ENCODE data around the gene SLC22A2. TPM values are rescaled to one million over a fixed set of nuclear protein-coding genes. Genes with fewer than 3 reads are reported as not detected.

The SLC22A2 gene
- total RNA-seq, 2 donors from 2014 or later = not detected

DNA sequence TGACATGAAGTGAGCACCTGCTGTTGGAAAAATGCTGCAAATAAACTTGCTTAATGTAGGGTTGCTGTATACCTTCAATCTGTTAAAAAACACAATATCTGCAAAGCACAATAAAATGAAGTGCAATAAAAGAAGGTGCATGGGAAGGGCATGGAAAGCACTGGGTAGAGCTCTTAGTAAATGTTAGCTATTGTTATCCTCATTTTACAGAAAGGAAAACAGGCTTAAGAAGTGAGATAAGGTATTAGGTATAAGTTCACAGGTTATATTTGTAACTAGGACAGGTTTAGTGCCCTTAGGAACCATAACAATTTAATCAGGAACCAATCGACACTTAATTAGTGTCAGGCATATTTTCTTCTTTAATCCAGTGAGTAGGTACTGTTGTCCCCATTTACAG, 36.7 kb downstream of the SLC22A2 start:
- peaks cover 18% of the 10 kb centered on the region for H3K27me3 Mint-ChIP-seq
- no peaks in the 10 kb centered on the region for H3K36me3 Mint-ChIP-seq (ENCODE audit: low read depth)
- H3K27ac Mint-ChIP-seq = no peak overlapping the region
- ATAC-seq (replicated peaks) = no peak
- no peak overlapping the region for H3K4me3 Mint-ChIP-seq
- no peaks in the 10 kb centered on the region for H3K4me1 Mint-ChIP-seq
- no peaks in the 10 kb centered on the region for H3K9me3 Mint-ChIP-seq

DNA sequence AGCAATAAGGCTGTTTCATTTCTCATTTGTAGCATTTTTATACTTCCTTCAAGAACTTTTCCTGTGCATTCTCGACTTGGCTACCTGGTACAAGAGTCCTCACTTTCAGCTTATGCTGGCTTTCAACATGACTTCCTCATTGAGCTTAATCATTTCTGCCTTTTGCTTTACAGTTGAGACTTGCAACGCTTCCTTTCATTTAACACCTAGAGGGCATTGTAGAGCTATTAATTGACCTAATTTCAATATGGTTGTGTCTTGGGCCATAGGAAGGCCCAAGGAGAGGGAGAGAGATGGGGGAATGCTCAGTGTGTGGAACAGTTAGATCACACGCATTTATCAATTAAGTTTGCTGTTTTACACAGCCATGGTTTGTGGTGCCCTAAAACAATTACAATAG, 37.2 kb downstream of the SLC22A2 start:
- Mint-ChIP-seq H3K9me3 (no peaks in the 10 kb centered on the region), H3K4me3 (no peak overlapping the region), H3K27ac (no peak overlapping the region), H3K4me1 (no peaks in the 10 kb centered on the region), H3K36me3 (ENCODE audit: low read depth) (no peaks in the 10 kb centered on the region), H3K27me3 (peaks cover 18% of the 10 kb centered on the region)
- no peak for ATAC-seq (replicated peaks)

DNA sequence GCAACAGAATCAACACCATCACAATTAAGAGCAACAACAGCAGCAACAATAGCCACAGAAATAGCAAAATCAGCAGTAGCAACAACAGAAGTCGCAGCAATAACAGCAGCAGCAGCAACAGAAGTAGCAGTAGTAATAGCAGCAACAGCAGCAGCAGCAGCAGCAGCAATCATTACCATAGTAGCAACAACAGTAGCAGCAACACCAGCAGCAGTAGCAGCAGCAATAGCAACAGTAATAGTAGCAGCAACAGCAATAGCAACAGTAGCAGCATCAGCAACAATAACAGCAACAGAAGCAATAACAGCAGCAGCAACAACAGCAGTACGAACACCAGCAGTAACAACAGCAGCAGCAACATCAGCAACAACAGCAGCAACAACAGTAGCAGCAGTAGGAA, 39.8 kb downstream of the SLC22A2 start:
- no peak overlapping the region for H3K27ac Mint-ChIP-seq
- no peak overlapping the region for H3K4me3 Mint-ChIP-seq
- no peaks in the 10 kb centered on the region for H3K9me3 Mint-ChIP-seq
- H3K27me3 Mint-ChIP-seq = peaks cover 28% of the 10 kb centered on the region
- H3K4me1 Mint-ChIP-seq = no peaks in the 10 kb centered on the region
- no peak for ATAC-seq (replicated peaks)
- H3K36me3 Mint-ChIP-seq (ENCODE audit: low read depth) = no peaks in the 10 kb centered on the region

DNA sequence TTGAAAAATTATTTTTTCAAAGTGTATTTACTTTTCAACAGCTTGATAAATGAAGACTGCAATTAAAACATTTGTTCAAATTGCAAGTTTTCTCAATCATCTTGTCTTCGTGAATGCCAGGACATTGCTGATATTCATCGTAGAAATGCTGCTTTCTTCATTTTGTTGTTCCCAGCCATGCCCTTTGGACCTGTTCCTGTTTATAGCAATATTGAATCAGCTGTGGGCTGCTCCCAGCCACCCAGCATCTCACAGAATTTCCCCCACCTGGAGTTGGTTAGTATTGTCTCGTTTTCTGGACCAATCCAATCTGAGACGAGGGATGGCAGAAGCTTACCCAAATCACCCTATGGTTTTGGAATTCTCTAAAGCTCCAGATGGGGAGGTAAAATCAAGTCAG, 40.8 kb downstream of the SLC22A2 start:
- no peaks in the 10 kb centered on the region for H3K4me1 Mint-ChIP-seq
- no peak for ATAC-seq (replicated peaks)
- peaks cover 36% of the 10 kb centered on the region for H3K27me3 Mint-ChIP-seq
- H3K4me3 Mint-ChIP-seq = no peak overlapping the region
- no peaks in the 10 kb centered on the region for H3K9me3 Mint-ChIP-seq
- no peak overlapping the region for H3K27ac Mint-ChIP-seq
- no peaks in the 10 kb centered on the region for H3K36me3 Mint-ChIP-seq (ENCODE audit: low read depth)

DNA sequence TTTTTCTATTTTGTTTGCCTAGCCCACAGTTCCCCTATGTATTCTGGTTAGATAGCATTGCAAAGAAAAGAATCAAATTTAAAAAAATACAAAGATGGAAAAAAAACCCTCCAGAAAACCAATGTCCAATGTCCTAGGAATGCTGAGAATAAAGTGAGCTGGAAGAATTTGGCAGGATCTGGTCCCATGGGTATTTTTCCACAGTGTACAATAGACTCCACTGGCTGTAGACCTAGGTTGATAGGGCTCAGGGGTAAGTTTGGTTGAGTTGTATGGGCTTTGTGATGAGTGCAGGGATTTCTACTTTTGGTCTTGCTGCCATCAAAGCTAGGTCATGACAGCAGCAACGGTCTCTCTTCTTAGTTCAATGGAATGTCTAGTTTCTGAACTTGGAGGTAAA, 41.5 kb downstream of the SLC22A2 start:
- H3K27me3 Mint-ChIP-seq = peaks cover 42% of the 10 kb centered on the region
- no peak overlapping the region for H3K27ac Mint-ChIP-seq
- no peaks in the 10 kb centered on the region for H3K4me1 Mint-ChIP-seq

DNA sequence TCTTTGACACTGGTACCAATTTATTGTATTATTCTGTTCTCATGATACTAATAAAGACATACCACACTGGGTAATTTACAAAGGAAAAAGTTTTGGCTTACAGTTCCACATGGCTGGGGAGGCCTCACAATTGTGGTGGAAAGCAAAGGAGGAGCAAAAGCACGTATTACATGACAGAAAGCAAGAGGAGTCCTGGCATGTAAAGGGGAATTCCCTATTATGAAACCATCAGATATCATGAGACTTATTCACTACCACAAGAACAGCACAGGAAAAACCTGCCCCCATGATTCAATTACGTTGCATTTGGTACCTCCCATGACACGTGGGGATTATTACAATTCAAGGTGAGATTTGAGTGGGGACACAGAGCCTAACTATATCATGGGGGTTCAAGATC, 43.4 kb downstream of the SLC22A2 start:
- Mint-ChIP-seq H3K27ac (no peak overlapping the region), H3K4me1 (no peaks in the 10 kb centered on the region), H3K36me3 (ENCODE audit: low read depth) (no peaks in the 10 kb centered on the region), H3K4me3 (no peak overlapping the region), H3K9me3 (no peaks in the 10 kb centered on the region), H3K27me3 (peaks cover 55% of the 10 kb centered on the region)
- ATAC-seq (replicated peaks) = peak; percentile 89

More for the DNA sequence above, 41.5 kb downstream of the SLC22A2 start:
- no peak for ATAC-seq (replicated peaks)
- no peaks in the 10 kb centered on the region for H3K36me3 Mint-ChIP-seq (ENCODE audit: low read depth)
- H3K9me3 Mint-ChIP-seq = no peaks in the 10 kb centered on the region
- H3K4me3 Mint-ChIP-seq = no peak overlapping the region

DNA sequence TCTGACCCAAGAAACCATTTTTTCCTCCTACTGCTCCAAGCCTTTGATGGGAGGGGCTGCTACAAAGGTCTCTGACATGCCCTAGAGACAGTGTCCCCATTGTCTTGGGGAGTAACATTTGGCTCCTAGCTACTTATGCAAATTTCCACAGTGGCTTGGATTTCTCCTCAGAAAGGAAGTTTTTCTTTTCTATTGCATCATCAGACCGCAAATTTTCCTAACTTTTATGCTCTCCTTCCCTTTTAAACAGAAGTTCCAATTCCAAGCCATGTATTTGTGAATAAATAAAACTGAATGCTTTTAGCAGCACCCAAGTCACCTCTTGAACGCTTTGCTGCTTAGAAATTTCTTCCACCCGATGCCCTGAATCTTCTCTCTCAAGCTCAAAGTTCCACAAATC, 51.0 kb downstream of the SLC22A2 start:
- Mint-ChIP-seq H3K27me3 (peaks cover 28% of the 10 kb centered on the region), H3K4me1 (no peaks in the 10 kb centered on the region), H3K9me3 (peaks cover 10% of the 10 kb centered on the region), H3K36me3 (ENCODE audit: low read depth) (no peaks in the 10 kb centered on the region), H3K27ac (no peak overlapping the region), H3K4me3 (no peak overlapping the region)
- no peak for ATAC-seq (replicated peaks)

DNA sequence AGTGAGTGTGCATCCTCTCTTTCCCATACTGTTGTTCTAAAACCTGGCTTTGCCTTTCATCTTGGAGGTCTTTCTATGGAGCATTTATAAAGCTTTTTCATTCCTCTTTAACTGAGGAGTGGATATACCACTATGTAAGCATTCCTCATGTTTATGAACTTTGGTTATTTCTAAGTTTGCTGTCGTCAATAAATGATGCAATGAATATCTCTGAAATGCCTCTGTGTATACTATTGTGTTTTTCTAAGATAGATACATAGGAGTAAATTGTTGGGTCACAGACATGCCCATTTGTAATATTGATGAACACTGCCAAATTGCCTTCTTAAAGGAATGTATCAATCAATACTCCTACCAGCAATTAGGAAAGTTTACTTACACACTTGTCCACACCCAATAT, 53.9 kb downstream of the SLC22A2 start:
- no peak overlapping the region for H3K4me3 Mint-ChIP-seq
- H3K36me3 Mint-ChIP-seq (ENCODE audit: low read depth) = no peaks in the 10 kb centered on the region
- ATAC-seq (replicated peaks) = no peak
- H3K9me3 Mint-ChIP-seq = peaks cover 10% of the 10 kb centered on the region
- no peaks in the 10 kb centered on the region for H3K4me1 Mint-ChIP-seq
- no peak overlapping the region for H3K27ac Mint-ChIP-seq
- H3K27me3 Mint-ChIP-seq = peaks cover 27% of the 10 kb centered on the region

DNA sequence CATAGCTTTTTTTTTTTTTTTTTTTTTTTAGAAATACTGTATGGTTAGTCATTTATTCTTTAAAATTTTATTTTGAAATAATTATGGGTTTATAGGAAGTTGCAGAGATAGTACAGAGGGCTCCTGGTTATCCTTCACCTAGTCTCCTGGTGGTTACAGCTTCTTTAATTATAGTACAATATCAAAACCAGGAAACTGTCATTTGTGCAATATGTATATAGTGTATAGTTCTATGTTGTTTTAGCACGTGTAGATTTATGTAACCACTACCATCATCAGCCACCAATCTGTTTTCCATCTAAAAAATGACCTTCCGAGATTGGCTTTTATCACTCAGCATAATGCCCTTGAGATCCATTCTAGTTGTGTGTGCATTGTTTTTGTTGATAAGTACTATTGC, 54.7 kb downstream of the SLC22A2 start:
- Mint-ChIP-seq H3K27me3 (peaks cover 26% of the 10 kb centered on the region), H3K27ac (no peak overlapping the region), H3K36me3 (ENCODE audit: low read depth) (no peaks in the 10 kb centered on the region), H3K4me3 (no peak overlapping the region), H3K9me3 (peaks cover 10% of the 10 kb centered on the region), H3K4me1 (no peaks in the 10 kb centered on the region)
- ATAC-seq (replicated peaks) = no peak

DNA sequence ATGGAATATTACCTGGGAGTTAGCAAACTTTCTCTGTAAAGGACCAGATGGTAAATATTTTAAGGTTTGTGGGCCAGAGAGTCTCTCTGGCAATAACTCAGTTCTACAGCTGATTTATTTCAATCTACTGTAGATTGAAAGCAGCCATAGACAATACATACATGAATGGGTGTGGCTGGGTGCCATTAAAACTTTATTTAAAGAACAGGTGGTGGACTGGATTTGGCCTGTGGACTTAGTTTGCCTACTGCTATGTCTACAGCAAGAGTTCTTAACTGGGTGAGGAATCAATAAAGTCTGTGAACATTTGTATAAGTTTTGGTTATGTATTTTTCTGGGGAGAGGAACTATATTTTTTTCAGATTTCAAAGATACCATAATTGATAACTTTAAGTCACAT, 55.1 kb downstream of the SLC22A2 start:
- peaks cover 22% of the 10 kb centered on the region for H3K27me3 Mint-ChIP-seq
- H3K4me3 Mint-ChIP-seq = no peak overlapping the region
- H3K9me3 Mint-ChIP-seq = peaks cover 9% of the 10 kb centered on the region
- no peaks in the 10 kb centered on the region for H3K36me3 Mint-ChIP-seq (ENCODE audit: low read depth)
- H3K27ac Mint-ChIP-seq = no peak overlapping the region
- ATAC-seq (replicated peaks) = no peak
- no peaks in the 10 kb centered on the region for H3K4me1 Mint-ChIP-seq

DNA sequence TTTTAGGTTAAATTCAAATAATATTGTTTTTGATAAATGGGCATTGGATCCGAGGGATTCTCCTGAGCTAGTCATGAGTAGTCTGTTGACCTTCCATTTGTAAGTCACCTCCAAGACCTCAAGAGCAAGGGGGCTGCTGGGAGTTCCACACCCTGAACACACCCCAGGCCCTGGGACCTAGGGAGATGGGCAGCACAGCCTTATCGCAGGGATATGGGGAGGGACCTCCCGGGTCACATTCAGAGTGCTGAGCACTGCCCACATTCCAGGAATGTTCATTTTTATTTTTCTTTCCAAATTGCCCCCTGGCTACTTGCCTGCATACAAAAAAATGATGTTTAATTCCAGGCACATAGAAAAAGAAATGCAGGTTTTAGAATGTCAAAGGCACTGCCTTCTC, 55.5 kb downstream of the SLC22A2 start:
- Mint-ChIP-seq H3K27me3 (peaks cover 19% of the 10 kb centered on the region), H3K36me3 (ENCODE audit: low read depth) (no peaks in the 10 kb centered on the region), H3K27ac (no peak overlapping the region), H3K4me3 (no peak overlapping the region), H3K4me1 (no peaks in the 10 kb centered on the region), H3K9me3 (peaks cover 4% of the 10 kb centered on the region)
- ATAC-seq (replicated peaks) = no peak

DNA sequence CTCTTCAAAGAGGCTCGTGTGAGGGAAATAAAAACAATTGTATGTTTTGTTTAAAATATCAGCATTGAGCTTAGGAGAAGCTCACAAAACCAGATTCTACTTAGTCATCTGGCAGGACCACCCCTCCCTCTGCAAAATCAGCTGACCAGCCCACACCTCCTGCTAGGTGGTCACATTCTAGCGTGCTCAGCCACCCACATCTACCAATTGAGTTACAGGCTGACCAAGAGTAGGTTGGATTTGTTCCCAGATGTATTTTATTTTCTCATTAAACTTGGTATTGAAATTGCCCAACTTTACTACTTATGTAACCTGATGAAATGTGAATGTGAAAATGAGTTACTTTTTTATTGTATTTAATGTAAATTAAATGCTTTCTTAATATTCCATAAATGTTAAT, 56.2 kb downstream of the SLC22A2 start:
- Mint-ChIP-seq H3K4me3 (no peak overlapping the region), H3K4me1 (no peaks in the 10 kb centered on the region)

DNA sequence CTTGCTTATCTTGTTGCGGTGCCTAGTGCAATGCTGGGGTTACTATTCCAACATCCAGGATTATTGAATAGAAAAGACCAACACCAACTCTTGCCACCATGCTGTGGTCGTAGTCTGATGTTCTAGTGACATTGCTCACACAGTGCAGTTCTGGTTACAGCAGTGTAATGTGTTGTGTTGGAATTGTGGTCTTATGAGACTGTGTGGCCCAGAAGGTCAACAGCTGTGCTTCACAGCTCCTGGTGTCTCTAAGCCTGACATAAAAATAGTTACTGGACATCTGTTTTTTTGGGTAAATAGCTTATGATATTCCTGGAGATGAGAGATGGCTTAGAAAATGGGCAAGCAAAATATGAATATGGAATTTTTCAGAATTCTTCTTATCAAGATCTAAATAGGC, 57.6 kb downstream of the SLC22A2 start:
- ATAC-seq (replicated peaks) = no peak
- no peaks in the 10 kb centered on the region for H3K36me3 Mint-ChIP-seq (ENCODE audit: low read depth)
- peaks cover 15% of the 10 kb centered on the region for H3K27me3 Mint-ChIP-seq
- no peak overlapping the region for H3K27ac Mint-ChIP-seq
- H3K9me3 Mint-ChIP-seq = no peaks in the 10 kb centered on the region
- no peak overlapping the region for H3K4me3 Mint-ChIP-seq
- H3K4me1 Mint-ChIP-seq = no peaks in the 10 kb centered on the region

More for the DNA sequence above, 56.2 kb downstream of the SLC22A2 start:
- no peak for ATAC-seq (replicated peaks)
- Mint-ChIP-seq H3K27ac (no peak overlapping the region), H3K27me3 (peaks cover 15% of the 10 kb centered on the region), H3K36me3 (ENCODE audit: low read depth) (no peaks in the 10 kb centered on the region), H3K9me3 (no peaks in the 10 kb centered on the region)

DNA sequence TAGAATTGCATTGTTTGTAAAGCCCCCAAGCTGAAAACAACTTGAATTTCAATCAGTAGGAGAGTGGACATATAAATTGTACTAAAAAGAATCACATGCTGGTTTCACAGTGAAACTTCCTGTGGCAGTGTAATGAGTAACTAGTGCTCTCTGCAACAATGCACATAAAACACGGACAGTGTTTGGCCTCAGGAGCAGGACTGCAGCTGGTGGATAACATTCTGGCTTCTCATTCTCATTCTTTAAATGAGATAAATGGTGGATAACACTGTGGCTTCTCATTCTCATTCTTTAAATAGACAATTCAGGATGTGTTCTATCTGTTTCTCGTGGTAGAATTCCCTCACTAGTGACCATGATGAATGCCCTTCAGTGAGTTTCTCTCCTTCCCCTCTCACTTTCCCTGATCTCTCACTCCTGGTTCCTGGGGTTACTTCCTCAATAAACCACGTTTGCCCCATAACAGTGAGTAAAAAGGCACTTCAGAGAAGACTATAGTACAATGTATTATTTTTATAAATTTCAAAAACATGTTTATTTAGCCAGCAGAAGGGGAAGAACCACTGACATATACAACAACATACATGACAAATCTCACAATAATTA, 59.9 kb downstream of the SLC22A2 start:
- ATAC-seq (replicated peaks) = no peak
- Mint-ChIP-seq H3K36me3 (ENCODE audit: low read depth) (no peaks in the 10 kb centered on the region), H3K4me3 (no peak overlapping the region), H3K4me1 (no peaks in the 10 kb centered on the region), H3K9me3 (no peaks in the 10 kb centered on the region), H3K27ac (no peak overlapping the region), H3K27me3 (peaks cover 15% of the 10 kb centered on the region)

DNA sequence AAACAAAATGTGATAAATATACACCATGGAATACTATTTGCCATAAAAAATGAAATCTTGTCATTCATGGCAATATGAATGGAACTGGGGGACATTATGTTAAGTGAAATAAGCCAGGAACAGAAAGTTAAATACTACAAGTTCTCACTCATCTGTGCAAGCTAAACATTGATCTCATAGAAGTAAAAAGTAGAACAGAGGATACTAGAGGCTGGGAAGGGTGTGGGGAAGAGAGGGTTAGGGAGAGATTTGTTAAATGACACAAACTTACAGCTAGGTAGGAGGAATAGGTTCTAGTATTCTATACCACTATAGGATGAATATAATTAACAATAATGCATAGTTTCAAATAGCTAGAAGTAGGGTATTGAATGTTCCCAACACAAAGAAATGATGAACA, 61.0 kb downstream of the SLC22A2 start:
- Mint-ChIP-seq H3K4me1 (no peaks in the 10 kb centered on the region), H3K9me3 (peaks cover 5% of the 10 kb centered on the region), H3K36me3 (ENCODE audit: low read depth) (no peaks in the 10 kb centered on the region), H3K4me3 (no peak overlapping the region), H3K27me3 (peaks cover 15% of the 10 kb centered on the region), H3K27ac (no peak overlapping the region)
- no peak for ATAC-seq (replicated peaks)

DNA sequence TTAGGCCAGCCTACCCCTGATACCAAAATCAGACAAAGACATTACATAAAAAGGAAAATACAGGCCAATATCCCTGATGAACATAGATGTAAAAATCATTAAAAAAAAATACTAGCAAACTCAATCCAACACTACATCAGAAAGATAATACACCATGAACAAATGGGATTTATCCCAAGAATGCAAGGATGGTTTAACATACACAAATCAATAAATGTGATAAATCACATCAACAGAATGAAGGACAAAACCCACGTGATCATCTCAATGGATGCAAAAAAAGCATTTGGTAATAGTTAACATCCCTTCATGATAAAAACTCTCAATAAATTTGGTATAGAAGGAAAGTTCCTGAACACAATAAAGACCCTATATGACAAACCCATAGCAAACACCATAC, 63.8 kb downstream of the SLC22A2 start:
- Mint-ChIP-seq H3K36me3 (ENCODE audit: low read depth) (no peaks in the 10 kb centered on the region), H3K4me3 (no peak overlapping the region), H3K27me3 (no peaks in the 10 kb centered on the region), H3K27ac (no peak overlapping the region), H3K9me3 (peaks cover 10% of the 10 kb centered on the region), H3K4me1 (no peaks in the 10 kb centered on the region)
- ATAC-seq (replicated peaks) = no peak
